ENCODE measurements around the gene FGF1.

- TF ChIP-seq POLR2AphosphoS5 (IDR thresholded peaks at IDR 0.05) (no peak), POLR2A (IDR thresholded peaks at IDR 0.05) (no peak), EP300 (IDR thresholded peaks at IDR 0.05) (no peak)
- TF ChIP-seq, protein P1, sequence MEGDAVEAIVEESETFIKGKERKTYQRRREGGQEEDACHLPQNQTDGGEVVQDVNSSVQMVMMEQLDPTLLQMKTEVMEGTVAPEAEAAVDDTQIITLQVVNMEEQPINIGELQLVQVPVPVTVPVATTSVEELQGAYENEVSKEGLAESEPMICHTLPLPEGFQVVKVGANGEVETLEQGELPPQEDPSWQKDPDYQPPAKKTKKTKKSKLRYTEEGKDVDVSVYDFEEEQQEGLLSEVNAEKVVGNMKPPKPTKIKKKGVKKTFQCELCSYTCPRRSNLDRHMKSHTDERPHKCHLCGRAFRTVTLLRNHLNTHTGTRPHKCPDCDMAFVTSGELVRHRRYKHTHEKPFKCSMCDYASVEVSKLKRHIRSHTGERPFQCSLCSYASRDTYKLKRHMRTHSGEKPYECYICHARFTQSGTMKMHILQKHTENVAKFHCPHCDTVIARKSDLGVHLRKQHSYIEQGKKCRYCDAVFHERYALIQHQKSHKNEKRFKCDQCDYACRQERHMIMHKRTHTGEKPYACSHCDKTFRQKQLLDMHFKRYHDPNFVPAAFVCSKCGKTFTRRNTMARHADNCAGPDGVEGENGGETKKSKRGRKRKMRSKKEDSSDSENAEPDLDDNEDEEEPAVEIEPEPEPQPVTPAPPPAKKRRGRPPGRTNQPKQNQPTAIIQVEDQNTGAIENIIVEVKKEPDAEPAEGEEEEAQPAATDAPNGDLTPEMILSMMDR (IDR thresholded peaks at IDR 0.05), result no peak
Measured at GRCh38 chr5:142659405-142659804, 26.5 kb downstream of the FGF1 start.

Data from stomach (tissue), 4 donors.